A549 treated with Hydrocortisone at 1 μM for 4 hours (cell line): ENCODE data around the gene SGSM1. TPM values are rescaled to one million over a fixed set of nuclear protein-coding genes. Genes with fewer than 3 reads are reported as not detected.

ENCODE experiments used
- total RNA-seq: library from RNA; stranded (reverse); fragments of 200-300 nt; extraction: Qiagen RNA extraction; gene quantifications from 5 replicates; pipeline ENCODE4 v1.2.3, GENCODE V29; 2022

The SGSM1 gene, protein sequence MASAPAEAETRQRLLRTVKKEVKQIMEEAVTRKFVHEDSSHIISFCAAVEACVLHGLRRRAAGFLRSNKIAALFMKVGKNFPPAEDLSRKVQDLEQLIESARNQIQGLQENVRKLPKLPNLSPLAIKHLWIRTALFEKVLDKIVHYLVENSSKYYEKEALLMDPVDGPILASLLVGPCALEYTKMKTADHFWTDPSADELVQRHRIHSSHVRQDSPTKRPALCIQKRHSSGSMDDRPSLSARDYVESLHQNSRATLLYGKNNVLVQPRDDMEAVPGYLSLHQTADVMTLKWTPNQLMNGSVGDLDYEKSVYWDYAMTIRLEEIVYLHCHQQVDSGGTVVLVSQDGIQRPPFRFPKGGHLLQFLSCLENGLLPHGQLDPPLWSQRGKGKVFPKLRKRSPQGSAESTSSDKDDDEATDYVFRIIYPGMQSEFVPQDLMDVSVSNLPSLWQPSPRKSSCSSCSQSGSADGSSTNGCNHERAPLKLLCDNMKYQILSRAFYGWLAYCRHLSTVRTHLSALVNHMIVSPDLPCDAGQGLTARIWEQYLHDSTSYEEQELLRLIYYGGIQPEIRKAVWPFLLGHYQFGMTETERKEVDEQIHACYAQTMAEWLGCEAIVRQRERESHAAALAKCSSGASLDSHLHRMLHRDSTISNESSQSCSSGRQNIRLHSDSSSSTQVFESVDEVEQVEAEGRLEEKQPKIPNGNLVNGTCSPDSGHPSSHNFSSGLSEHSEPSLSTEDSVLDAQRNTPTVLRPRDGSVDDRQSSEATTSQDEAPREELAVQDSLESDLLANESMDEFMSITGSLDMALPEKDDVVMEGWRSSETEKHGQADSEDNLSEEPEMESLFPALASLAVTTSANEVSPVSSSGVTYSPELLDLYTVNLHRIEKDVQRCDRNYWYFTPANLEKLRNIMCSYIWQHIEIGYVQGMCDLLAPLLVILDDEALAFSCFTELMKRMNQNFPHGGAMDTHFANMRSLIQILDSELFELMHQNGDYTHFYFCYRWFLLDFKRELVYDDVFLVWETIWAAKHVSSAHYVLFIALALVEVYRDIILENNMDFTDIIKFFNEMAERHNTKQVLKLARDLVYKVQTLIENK
- total RNA-seq = 0.31 to 0.84 TPM (median 0.39 TPM) in 5 replicates

GRCh38 chr22:24805790-24806662, at the start of gene SGSM1:
SGSM1 (plus strand) TSS chr22:24806211; CDS start chr22:24806326, 115 bp downstream.

DNA sequence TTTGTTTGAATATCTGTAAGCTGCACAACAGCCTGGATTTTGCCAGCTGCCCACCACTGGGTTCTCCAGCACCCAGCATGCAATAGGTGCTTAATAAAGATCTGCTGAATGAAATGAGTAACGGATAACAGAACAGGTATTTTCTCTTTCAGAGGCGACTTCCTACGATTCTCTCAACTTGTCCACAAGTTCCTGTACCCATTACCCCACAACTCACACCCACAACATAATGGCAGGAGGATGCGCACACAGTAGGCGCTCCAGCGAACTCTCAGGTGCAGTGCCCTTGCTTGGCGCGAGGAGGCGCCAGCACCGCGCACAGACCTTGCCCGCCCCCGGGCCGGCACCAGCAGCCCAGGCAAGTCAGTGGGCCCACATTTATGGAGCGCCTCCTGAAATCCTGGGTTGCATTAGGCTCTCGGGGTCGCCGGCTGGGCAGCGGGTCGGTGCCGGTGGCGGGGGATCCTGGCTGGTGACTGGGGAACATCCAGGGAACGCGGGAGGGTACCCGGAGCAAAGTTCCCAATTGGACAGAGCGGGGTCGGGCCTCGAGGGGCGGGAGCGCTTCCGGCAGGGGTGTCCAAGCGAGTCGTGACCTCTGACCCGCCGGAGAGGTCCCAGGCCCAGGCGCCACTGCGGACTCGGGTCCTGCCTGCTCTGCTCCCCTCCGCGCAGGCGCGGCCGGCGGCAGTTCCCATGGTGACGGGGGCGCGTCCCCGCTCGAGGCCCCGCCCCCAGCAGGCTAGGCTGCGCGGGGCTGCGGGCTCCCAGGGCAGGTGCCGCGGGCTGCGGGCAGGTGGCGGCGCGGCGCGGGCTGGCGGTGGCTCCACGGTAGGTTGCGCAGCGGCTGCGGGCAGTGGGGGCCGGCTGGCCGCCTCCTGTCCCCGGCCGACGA, 146.2 kb downstream of the SGSM1 start, which contains the start of gene KIAA1671:
KIAA1671 (plus strand) TSS at position 775 of the 895 bp plus-strand sequence. CDS start 75,284 bp downstream, outside the sequence.

Other genes with a start within 250 kb of the SGSM1 start
- gene LRRC75B, start 213.1 kb upstream of the SGSM1 start, total RNA-seq = 5.2 to 8.9 TPM (median 8.1 TPM) in 5 replicates
- gene GGT1, start 203.0 kb upstream of the SGSM1 start, total RNA-seq = 94.2 to 106 TPM (median 96.3 TPM) in 5 replicates
- not detected in 5 replicates for gene PIWIL3, start 31.5 kb upstream of the SGSM1 start, total RNA-seq
- gene LHFPL7, start 140.5 kb downstream of the SGSM1 start, total RNA-seq = not detected in 5 replicates
- 9.4 to 14.2 TPM (median 11.0 TPM) in 5 replicates for gene KIAA1671, start 146.5 kb downstream of the SGSM1 start, total RNA-seq